ENCODE data around the gene ZFP69B. TPM values are rescaled to one million over a fixed set of nuclear protein-coding genes. Genes with fewer than 3 reads are reported as not detected.

Gene ZFP69B
- total and polyA plus RNA-seq, 2 of the 8 experiments (the other 6 are each of a cell fraction or from before 2014, with no cell fraction given), result 1.7 to 8.2 TPM

GRCh38 chr1:40404670-40405462 is 45.4 kb upstream of the ZFP69B start (continued):
- no peak for TF ChIP-seq ATF2 (IDR thresholded peaks at IDR 0.05; ENCODE audit: low read length)
